ENCODE data around the gene BAX.

Gene BAX

DNA sequence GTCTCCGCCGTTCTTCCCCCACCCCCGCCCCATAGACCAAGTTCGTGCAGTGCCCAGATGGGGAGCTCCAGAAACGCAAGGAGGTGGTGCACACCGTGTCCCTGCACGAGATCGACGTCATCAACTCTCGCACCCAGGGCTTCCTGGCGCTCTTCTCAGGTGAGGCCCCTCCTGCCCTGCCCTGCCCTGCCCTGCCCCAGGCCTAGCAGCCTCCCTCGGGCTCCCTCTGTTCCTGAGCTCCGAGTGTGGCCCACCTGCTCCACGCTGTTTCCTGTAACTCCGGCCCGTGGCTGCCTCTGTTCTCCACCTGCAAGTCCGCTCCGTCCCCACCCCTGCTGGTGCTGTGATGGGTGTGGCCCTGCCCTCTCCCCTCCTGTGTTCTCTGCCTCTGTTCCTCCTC lies 55.8 kb downstream of the BAX start:
- no peak for FAIRE-seq

DNA sequence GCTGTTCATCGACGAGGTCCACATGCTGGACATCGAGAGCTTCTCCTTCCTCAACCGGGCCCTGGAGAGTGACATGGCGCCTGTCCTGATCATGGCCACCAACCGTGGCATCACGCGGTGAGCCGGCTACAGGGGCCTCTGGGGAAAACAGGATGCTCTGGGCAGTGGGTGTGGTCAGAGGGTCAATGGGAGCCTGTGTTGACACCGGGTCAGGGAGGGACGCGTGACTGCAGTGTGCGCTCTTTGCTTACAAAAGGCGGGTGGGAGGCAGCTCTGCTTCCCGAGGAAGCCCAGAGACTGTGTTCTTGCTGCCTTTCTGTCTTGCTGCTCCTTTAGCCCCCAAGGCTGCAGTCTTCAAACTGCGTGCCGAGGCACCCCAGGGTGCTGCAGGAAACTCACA lies 56.5 kb downstream of the BAX start:
- DNase-seq (ENCODE audit: insufficient read length, low spot score) (no peak), FAIRE-seq (no peak)

More for the DNA sequence above, 55.8 kb downstream of the BAX start:
- DNase-seq (ENCODE audit: insufficient read length, low spot score), result no peak
